Eye (tissue), 1 donor: ENCODE measurements around the gene CLEC3A.
"Not testable (repeated sequence)": the region's sequence is repeated elsewhere in the genome, so short reads cannot be mapped to it uniquely, and the experiment has no call there.

ENCODE experiments used
- DNase-seq: peaks from one replicate; pipeline ENCODE4 v3.0.0-alpha.2; 2015

The CLEC3A gene

GRCh38 chr16:78034530-78034929 is 12.2 kb downstream of the CLEC3A start:
- DNase-seq, result no peak

GRCh38 chr16:78035012-78035411 is 12.7 kb downstream of the CLEC3A start:
- no peak for DNase-seq

- DNase-seq, result no peak
Observed at GRCh38 chr16:78040396-78040795, 18.0 kb downstream of the CLEC3A start.

- peak; percentile 93 for DNase-seq
Observed at GRCh38 chr16:78045865-78046581, 23.7 kb downstream of the CLEC3A start.

GRCh38 chr16:78048319-78048718 is 26.0 kb downstream of the CLEC3A start:
- no peak for DNase-seq

- no peak for DNase-seq
Observed at GRCh38 chr16:78050734-78051400, 28.5 kb downstream of the CLEC3A start.

GRCh38 chr16:78057803-78058564 is 35.6 kb downstream of the CLEC3A start:
- peak; percentile 10 for DNase-seq

- not testable (repeated sequence) for DNase-seq
Observed at GRCh38 chr16:78059806-78060205, 37.5 kb downstream of the CLEC3A start.

GRCh38 chr16:78060295-78060694 is 37.9 kb downstream of the CLEC3A start:
- no peak for DNase-seq

- DNase-seq, result no peak
Observed at GRCh38 chr16:78060809-78061208, 38.5 kb downstream of the CLEC3A start.

GRCh38 chr16:78065319-78065718 is 43.0 kb downstream of the CLEC3A start:
- DNase-seq, result no peak

- no peak for DNase-seq
Observed at GRCh38 chr16:78069913-78070312, 47.6 kb downstream of the CLEC3A start.

GRCh38 chr16:78072275-78072674 is 49.9 kb downstream of the CLEC3A start:
- no peak for DNase-seq

GRCh38 chr16:78075800-78076199 is 53.5 kb downstream of the CLEC3A start:
- no peak for DNase-seq

GRCh38 chr16:78081341-78081740 is 59.0 kb downstream of the CLEC3A start:
- no peak for DNase-seq
